GM12878 (cell line): ENCODE data around the gene KRT25.

Source experiments
- ATF3 ChIP-seq: IDR thresholded peaks from 2 replicates; pipeline ENCODE4 v1.6.1; 2011; ENCODE audit warnings: low read depth, mild to moderate bottlenecking, low read length, moderate library complexity, borderline replicate concordance; ENCODE audit errors: extremely low read depth
- EGR1 ChIP-seq, 2 experiments: IDR thresholded peaks; 1 replicate in 1 of 2; 2 replicates in 1 of 2; pipeline ENCODE4 v1.6.1; 2011 to 2012; ENCODE audit warnings: low read depth in 2 of 2, low read length in 2 of 2, borderline replicate concordance in 1 of 2, mild to moderate bottlenecking in 1 of 2, moderate library complexity in 1 of 2
- ELK1 ChIP-seq: IDR thresholded peaks from 2 replicates; pipeline ENCODE4 v1.6.1; 2012; ENCODE audit warnings: low read depth, low read length, improper control_type of control experiment
- GABPA ChIP-seq: IDR thresholded peaks from 2 replicates; pipeline ENCODE4 v1.6.1; 2014; ENCODE audit warnings: antibody characterized with exemption, low read depth, mild to moderate bottlenecking, inconsistent platforms
- HDAC2 ChIP-seq: fragments of 200-600 bp; sonication (generic); IDR thresholded peaks from 2 replicates; pipeline ENCODE4 v1.6.1; 2017
- POLR2A ChIP-seq: IDR thresholded peaks from 2 replicates; pipeline ENCODE4 v1.6.1; 2011; ENCODE audit warnings: low read depth, mild to moderate bottlenecking, low read length
- SMAD5 ChIP-seq: IDR thresholded peaks from 2 replicates; pipeline ENCODE4 v1.6.1; 2016; ENCODE audit warnings: antibody characterized with exemption, low read depth
- SP1 ChIP-seq: IDR thresholded peaks from one replicate; pipeline ENCODE4 v1.6.1; 2011; ENCODE audit warnings: low read depth, low read length
- USF1 ChIP-seq: IDR thresholded peaks from 2 replicates; pipeline ENCODE4 v1.6.1; 2011; ENCODE audit warnings: borderline replicate concordance, low read depth, mild to moderate bottlenecking, moderate library complexity, mixed read lengths, low read length; ENCODE audit not compliant: insufficient read depth; ENCODE audit errors: extremely low read length
- ZZZ3 ChIP-seq: IDR thresholded peaks from 2 replicates; pipeline ENCODE4 v1.6.1; 2011; ENCODE audit warnings: low read depth; ENCODE audit not compliant: control insufficient read depth, insufficient read length

GRCh38 chr17:40782450-40782849, 27.3 kb upstream of the KRT25 start, which contains the start of gene KRT27:
- TF ChIP-seq USF1 = no peak
- no peak for TF ChIP-seq SP1
- no peak for TF ChIP-seq GABPA
- TF ChIP-seq ZZZ3 = no peak
- TF ChIP-seq ATF3 = no peak
- TF ChIP-seq SMAD5 = no peak
- TF ChIP-seq POLR2A = no peak
- TF ChIP-seq HDAC2 = no peak
- TF ChIP-seq ELK1 = no peak
- no peak for TF ChIP-seq EGR1 (IDR thresholded peaks at IDR 0.05; ENCODE audit: borderline replicate concordance in 1 of 2, low read depth in 2 of 2, low read length in 2 of 2)
